ENCODE data around the gene CNTN2. TPM values are rescaled to one million over a fixed set of nuclear protein-coding genes. Genes with fewer than 3 reads are reported as not detected.

CNTN2 gene
- 0.38 TPM for total RNA-seq
- long read RNA-seq, full-length matches to known transcripts = 1 of 2 reads
- long read RNA-seq, partial matches to known transcripts = 1 of 2 reads
- long read RNA-seq, other reads (novel, unspliced or antisense) = 0 of 2 reads

- ATAC-seq (ENCODE audit: poor library complexity) = no peak
- intact Hi-C loops (cut with DNase I) = no loop called here
- no peak for DNase-seq
These were observed at the start of gene CNTN2 for GRCh38 chr1:205042911-205043806. TSS of gene CNTN2 (plus strand) at chr1:205043212. CDS start at chr1:205053186, 9,974 bp downstream.

GRCh38 chr1:204994086-204994862, 48.7 kb upstream of the CNTN2 start:
- intact Hi-C loops (cut with DNase I) = no loop called here
- ATAC-seq (ENCODE audit: poor library complexity) = no peak
- no peak for DNase-seq

GRCh38 chr1:204996981-204997380, 46.0 kb upstream of the CNTN2 start:
- DNase-seq (no peak), ATAC-seq (ENCODE audit: poor library complexity) (no peak)
- intact Hi-C loops (cut with DNase I) = no loop called here

GRCh38 chr1:204997591-204998355, 45.2 kb upstream of the CNTN2 start:
- DNase-seq = no peak
- intact Hi-C loops (cut with DNase I) = no loop called here

GRCh38 chr1:205001162-205001561, 41.9 kb upstream of the CNTN2 start:
- intact Hi-C loops (cut with DNase I) = no loop called here
- no peak for DNase-seq
- ATAC-seq (ENCODE audit: poor library complexity) = no peak

More at GRCh38 chr1:204997591-204998355, 45.2 kb upstream of the CNTN2 start:
- ATAC-seq (ENCODE audit: poor library complexity) = peak; percentile 48

GRCh38 chr1:205002705-205003104, 40.3 kb upstream of the CNTN2 start:
- intact Hi-C loops (cut with DNase I) = no loop called here
- DNase-seq (no peak), ATAC-seq (ENCODE audit: poor library complexity) (no peak)

- intact Hi-C loops (cut with DNase I) = no loop called here
- ATAC-seq (ENCODE audit: poor library complexity) (no peak), DNase-seq (no peak)
These were observed 39.5 kb upstream of the CNTN2 start for GRCh38 chr1:205003358-205004131.

- ATAC-seq (ENCODE audit: poor library complexity) (no peak), DNase-seq (no peak)
- intact Hi-C loops (cut with DNase I) = no loop called here
These were observed 38.7 kb upstream of the CNTN2 start for GRCh38 chr1:205004351-205004750.

- ATAC-seq (ENCODE audit: poor library complexity) (no peak), DNase-seq (no peak)
- intact Hi-C loops (cut with DNase I) = no loop called here
These were observed 34.1 kb upstream of the CNTN2 start for GRCh38 chr1:205008896-205009295.

- no peak for DNase-seq
- intact Hi-C loops (cut with DNase I) = no loop called here
These were observed 33.3 kb upstream of the CNTN2 start for GRCh38 chr1:205009670-205010069.

GRCh38 chr1:205012391-205013140, 30.4 kb upstream of the CNTN2 start:
- DNase-seq = no peak
- intact Hi-C loops (cut with DNase I) = no loop called here
- ATAC-seq (ENCODE audit: poor library complexity) = no peak

More at GRCh38 chr1:205009670-205010069, 33.3 kb upstream of the CNTN2 start:
- no peak for ATAC-seq (ENCODE audit: poor library complexity)

GRCh38 chr1:205013683-205014367, 29.2 kb upstream of the CNTN2 start:
- DNase-seq (peak; percentile 51), ATAC-seq (ENCODE audit: poor library complexity) (peak; percentile 65)
- intact Hi-C loops (cut with DNase I) = no loop called here

GRCh38 chr1:205014783-205015182, 28.2 kb upstream of the CNTN2 start:
- ATAC-seq (ENCODE audit: poor library complexity) (no peak), DNase-seq (no peak)
- intact Hi-C loops (cut with DNase I) = no loop called here

GRCh38 chr1:205015241-205015640, 27.8 kb upstream of the CNTN2 start:
- DNase-seq (no peak), ATAC-seq (ENCODE audit: poor library complexity) (no peak)
- intact Hi-C loops (cut with DNase I) = no loop called here

- intact Hi-C loops (cut with DNase I) = no loop called here
- ATAC-seq (ENCODE audit: poor library complexity) (no peak), DNase-seq (no peak)
These were observed 26.9 kb upstream of the CNTN2 start for GRCh38 chr1:205016075-205016474.

GRCh38 chr1:205016584-205016983, 26.4 kb upstream of the CNTN2 start:
- ATAC-seq (ENCODE audit: poor library complexity) = no peak

GRCh38 chr1:205017001-205017400, 26.0 kb upstream of the CNTN2 start:
- DNase-seq (no peak), ATAC-seq (ENCODE audit: poor library complexity) (no peak)
- intact Hi-C loops (cut with DNase I) = no loop called here

More at GRCh38 chr1:205016584-205016983, 26.4 kb upstream of the CNTN2 start:
- intact Hi-C loops (cut with DNase I) = no loop called here
- no peak for DNase-seq

All from Right ventricle myocardium superior (tissue), 1 donor.